BJ (cell line): ENCODE data around the gene FZR1. TPM values are rescaled to one million over a fixed set of nuclear protein-coding genes. Genes with fewer than 3 reads are reported as not detected.

ENCODE experiments used
- CTCF ChIA-PET: fragments of 350-600 bp; formaldehyde crosslinking; extraction: SDS; loops from one replicate; lab custom pipeline; 2021; ENCODE audit warnings: antibody characterized with exemption, inconsistent platforms; lab: Yijun Ruan, JAX
- POLR2A ChIA-PET: fragments of 300-600 bp; sonication (Branson Sonifier 250); formaldehyde crosslinking; extraction: SDS; loops from one replicate; lab custom pipeline; 2021; ENCODE audit warnings: antibody characterized with exemption; lab: Charles Lee
- DNase-seq: peaks from one replicate; pipeline ENCODE4 v3.0.0-alpha.2; 2011; ENCODE audit warnings: low read depth
- H3K27me3 ChIP-seq: 2 replicates; pipeline ENCODE4 v1.6.0; 2011; ENCODE audit warnings: low read length; ENCODE audit not compliant: control insufficient read depth, insufficient read depth
- H3K36me3 ChIP-seq: 2 replicates; pipeline ENCODE4 v1.5.1; 2011; ENCODE audit warnings: low read length; ENCODE audit not compliant: control insufficient read depth, insufficient read depth
- H3K4me3 ChIP-seq: 2 replicates; pipeline ENCODE4 v1.5.1; 2011; ENCODE audit warnings: low read depth, mild to moderate bottlenecking, control low read depth, low read length
- polyA plus RNA-seq: library from polyadenylated mRNA; depleted of rRNA; stranded (reverse); fragments of >200 nt; gene quantifications from 2 replicates; pipeline ENCODE4 v1.2.3, GENCODE V29; 2011
- TF ChIP-seq, protein P1 (sequence below): IDR thresholded peaks from 2 replicates; pipeline ENCODE4 v1.5.1; 2011; ENCODE audit warnings: low read depth, mild to moderate bottlenecking, control low read depth, inconsistent platforms, low read length, moderate library complexity; ENCODE audit not compliant: insufficient read depth

The FZR1 gene
- polyA plus RNA-seq, 1 experiment, result 52.3 TPM

- ChIA-PET POLR2A (no interaction called here), CTCF (interaction anchor here (1.0 to 7.2 kb wide), 3 partner anchors 9 to 177 kb away, joined by 4 to 62 read pairs (median 14); no protein-coding TSS in a partner anchor)
Measured at GRCh38 chr19:3481241-3482090, 24.6 kb upstream of the FZR1 start.

DNA sequence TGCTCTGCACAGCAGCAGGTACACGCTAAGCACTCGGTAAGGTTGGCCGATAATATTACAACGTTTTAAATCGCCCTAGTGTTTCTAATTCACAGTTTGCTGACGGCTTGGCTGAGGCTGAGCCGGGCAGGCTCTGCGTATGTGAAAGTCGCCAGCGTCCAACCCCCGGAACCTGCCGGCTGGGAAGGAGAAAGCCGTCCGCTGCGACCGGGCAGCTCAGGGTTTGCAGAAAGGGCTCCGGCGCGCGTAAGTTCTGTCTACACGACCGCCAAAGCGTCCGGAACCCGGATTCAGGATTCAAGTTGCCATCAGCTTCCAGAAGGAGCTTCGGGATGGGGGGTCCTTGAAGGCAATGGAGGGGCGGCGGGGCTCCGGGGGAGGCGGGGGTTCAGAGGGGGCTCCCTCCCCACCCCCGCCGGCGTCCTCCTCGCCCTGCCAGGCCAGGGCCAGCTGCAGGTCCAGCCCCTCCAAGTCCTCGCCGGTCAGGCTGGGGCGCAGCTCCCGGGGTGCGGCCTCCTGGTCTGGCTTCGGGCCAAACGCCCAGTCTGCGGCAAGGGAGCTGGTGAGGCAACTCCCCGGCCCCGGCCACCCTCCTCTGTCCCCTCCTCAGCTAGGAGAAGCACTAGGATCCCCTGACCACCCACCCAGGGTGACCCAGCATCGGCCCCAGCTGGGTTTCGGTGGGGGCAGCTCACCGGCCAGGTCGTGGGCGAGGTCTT lies 23.4 kb upstream of the FZR1 start:
- ChIA-PET POLR2A (no interaction called here), CTCF (interaction anchor here (0.8 to 7.2 kb wide), 6 partner anchors 10 to 179 kb away, joined by 3 to 68 read pairs (median 24); no protein-coding TSS in a partner anchor)
- TF ChIP-seq, protein P1, sequence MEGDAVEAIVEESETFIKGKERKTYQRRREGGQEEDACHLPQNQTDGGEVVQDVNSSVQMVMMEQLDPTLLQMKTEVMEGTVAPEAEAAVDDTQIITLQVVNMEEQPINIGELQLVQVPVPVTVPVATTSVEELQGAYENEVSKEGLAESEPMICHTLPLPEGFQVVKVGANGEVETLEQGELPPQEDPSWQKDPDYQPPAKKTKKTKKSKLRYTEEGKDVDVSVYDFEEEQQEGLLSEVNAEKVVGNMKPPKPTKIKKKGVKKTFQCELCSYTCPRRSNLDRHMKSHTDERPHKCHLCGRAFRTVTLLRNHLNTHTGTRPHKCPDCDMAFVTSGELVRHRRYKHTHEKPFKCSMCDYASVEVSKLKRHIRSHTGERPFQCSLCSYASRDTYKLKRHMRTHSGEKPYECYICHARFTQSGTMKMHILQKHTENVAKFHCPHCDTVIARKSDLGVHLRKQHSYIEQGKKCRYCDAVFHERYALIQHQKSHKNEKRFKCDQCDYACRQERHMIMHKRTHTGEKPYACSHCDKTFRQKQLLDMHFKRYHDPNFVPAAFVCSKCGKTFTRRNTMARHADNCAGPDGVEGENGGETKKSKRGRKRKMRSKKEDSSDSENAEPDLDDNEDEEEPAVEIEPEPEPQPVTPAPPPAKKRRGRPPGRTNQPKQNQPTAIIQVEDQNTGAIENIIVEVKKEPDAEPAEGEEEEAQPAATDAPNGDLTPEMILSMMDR, result no peak
- Histone ChIP-seq H3K27me3 (peaks cover 14% of the 10 kb centered on the region), H3K36me3 (no peaks in the 10 kb centered on the region), H3K4me3 (no peak overlapping the region)
- no peak for DNase-seq

More at GRCh38 chr19:3481241-3482090, 24.6 kb upstream of the FZR1 start:
- TF ChIP-seq, protein P1, result no peak
- H3K27me3 ChIP-seq, result peaks cover 14% of the 10 kb centered on the region
- no peak for DNase-seq
- no peak overlapping the region for H3K4me3 ChIP-seq
- H3K36me3 ChIP-seq, result no peaks in the 10 kb centered on the region

- H3K27me3 ChIP-seq, result peaks cover 14% of the 10 kb centered on the region
- POLR2A ChIA-PET, result no interaction called here
- no peak for DNase-seq
- TF ChIP-seq, protein P1, result no peak
- CTCF ChIA-PET, result interaction anchor here (0.8 to 7.2 kb wide), 6 partner anchors 10 to 180 kb away, joined by 3 to 68 read pairs (median 24); no protein-coding TSS in a partner anchor
- no peaks in the 10 kb centered on the region for H3K36me3 ChIP-seq
- no peak within 1 kb of the TSS for H3K4me3 ChIP-seq
Measured at GRCh38 chr19:3483226-3483628, 22.9 kb upstream of the FZR1 start, which contains the start of gene SMIM44. SMIM44 (minus strand) TSS chr19:3483441; CDS start chr19:3483403, 38 bp downstream.

DNA sequence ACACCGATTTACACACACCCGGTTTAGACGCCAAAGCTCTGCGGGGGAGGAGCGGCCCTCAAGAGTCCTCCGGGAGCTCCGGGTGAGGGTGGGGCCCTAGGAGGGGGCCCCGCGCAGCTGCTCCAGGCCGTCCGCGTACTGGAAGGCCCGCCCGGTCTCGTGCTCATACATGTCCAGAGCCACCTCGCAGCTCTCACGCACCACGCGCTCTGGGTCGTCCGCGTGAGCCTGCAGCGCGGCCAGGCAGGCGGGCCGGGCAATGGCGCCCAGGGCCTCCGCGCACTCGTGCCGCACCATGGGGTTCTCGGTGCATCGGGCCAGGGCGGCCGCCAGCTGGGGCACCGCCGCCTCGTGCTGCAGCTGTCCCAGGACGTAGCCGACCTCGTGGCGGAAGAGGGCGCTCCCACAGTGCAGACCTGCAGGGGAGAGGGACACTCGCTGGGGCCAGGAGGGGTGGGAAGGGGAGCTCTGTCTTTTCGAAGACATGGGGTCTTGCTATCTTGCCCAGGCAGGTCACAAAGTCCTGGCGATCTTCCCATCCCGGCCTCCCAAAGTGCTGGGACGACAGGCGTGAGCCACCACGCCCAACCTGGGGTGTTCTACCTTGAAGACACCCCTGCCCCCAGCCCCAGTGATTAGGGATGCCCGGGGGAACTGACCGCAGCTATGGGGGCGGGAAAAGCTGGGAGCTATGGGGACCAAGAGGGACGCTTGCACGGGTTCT lies 14.6 kb upstream of the FZR1 start:
- H3K36me3 ChIP-seq, result peaks cover 14% of the 10 kb centered on the region
- TF ChIP-seq, protein P1, result no peak
- ChIA-PET POLR2A (no interaction called here), CTCF (interaction anchor here (1.0 to 1.2 kb wide), 2 partner anchors 12 to 19 kb away, joined by 3 read pairs; no protein-coding TSS in a partner anchor)
- H3K27me3 ChIP-seq, result no peaks in the 10 kb centered on the region
- no peak for DNase-seq
- H3K4me3 ChIP-seq, result no peak overlapping the region
